ENCODE results near the gene TPD52L2.

Gene TPD52L2

DNA sequence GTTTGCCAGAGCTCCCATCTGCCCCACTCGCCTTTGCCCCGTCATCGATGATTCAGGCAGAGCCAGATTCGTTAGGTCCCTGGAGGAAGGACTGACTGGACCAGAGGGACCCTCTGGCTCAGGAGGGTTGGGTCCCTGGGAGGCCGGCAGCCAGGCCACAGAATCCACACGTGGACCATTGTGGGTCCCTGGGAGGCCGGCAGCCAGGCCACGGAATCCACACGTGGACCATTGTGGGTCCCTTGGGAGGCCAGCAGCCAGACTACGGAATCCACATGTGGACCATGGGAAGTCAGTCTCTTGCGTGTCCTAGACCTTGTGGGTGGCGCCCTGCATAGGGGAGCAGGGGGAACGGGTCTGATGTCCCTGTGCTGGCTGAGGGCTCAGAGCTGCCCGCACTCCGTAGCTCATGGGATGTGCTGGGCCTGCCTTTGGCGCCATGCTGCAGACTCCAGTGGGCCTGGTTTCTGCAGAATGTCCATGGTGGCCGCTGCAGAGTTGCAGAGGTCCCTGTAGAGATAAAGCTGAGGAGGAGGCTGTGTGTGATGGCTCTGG is 67.6 kb downstream of the TPD52L2 start:
- no peak for DNase-seq (ENCODE audit: low read depth in 2 of 2)

- no peak for DNase-seq (ENCODE audit: low read depth in 2 of 2)
Measured at GRCh38 chr20:63933646-63934045, 68.6 kb downstream of the TPD52L2 start.

- no peak for DNase-seq (ENCODE audit: low read depth in 2 of 2)
Measured at GRCh38 chr20:63934271-63935068, 69.4 kb downstream of the TPD52L2 start.

DNA sequence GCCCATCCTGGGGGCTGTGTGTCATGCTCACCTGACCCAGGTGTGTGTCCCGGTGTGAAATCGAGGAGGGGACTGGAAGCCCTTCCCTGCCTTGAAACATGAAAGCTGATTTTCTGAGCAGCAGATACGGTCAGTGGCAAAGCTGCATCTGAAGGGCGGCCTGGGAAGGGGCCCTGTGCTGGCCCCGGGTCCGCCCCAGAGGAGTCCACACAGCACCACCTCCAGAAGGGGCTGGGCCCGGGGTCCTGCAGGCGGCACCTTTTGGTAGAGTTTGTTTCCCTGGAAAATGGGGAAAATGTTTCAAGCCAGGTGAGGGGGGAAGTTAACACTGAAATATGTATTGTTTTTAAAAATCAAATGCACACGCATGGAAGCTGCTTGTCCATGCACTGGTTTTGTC is 70.4 kb downstream of the TPD52L2 start:
- DNase-seq (ENCODE audit: low read depth in 2 of 2) = no peak

GRCh38 chr20:63937596-63937995 is 72.5 kb downstream of the TPD52L2 start:
- no peak for DNase-seq (ENCODE audit: low read depth in 2 of 2)

DNA sequence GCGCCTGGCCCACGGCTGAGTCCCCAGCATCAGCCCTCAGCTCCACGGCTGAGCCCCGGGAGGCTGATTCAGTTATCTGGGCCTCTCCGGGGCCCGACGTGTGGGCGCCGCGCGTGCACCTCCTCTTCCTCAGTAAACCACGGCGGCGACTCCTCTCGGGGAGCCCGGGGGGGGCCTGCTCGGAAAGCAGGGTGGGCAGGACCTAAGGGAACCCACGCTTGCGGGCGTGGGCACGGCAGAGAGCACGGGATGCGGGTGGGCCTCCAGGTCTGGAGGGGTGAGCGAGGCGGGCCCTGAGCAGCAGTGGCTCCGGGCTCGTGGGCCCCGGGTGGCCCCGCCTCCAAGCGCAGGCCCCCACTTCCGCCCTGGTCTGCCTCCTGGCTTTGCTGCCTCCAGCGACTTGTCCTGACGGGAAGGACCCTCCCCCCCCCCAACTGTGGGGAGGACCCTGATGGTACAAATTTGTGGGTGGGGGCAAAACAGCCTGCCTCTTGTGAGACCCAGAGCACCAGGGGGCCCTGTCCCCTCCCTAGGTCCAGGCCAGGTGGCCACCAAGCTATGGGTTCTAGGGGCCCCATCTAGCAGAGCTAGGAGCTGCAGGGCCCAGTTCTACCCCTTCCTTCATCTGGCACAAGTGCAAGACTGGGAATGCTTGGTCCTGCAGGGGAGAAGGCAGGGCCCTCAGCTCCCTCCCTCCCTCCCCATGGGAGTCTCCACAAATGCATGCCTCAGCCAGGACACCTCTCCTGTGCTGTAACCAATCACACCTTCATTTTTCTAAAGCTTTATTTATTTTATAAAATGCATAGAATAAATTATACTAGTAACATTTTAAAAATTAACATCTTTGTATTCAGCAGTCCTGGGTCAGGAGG is 74.2 kb downstream of the TPD52L2 start:
- no peak for DNase-seq (ENCODE audit: low read depth in 2 of 2)

- no peak for DNase-seq (ENCODE audit: low read depth in 2 of 2)
Measured at GRCh38 chr20:63940071-63940471, 75.0 kb downstream of the TPD52L2 start.

- DNase-seq (ENCODE audit: low read depth in 2 of 2) = no peak
Measured at GRCh38 chr20:63940472-63941266, 75.6 kb downstream of the TPD52L2 start.
